Astrocyte of the hippocampus (primary cell): Measurements from ENCODE around the gene PAX3.

Source experiments
- DNase-seq: peaks from one replicate; pipeline ENCODE4 v3.0.0; 2011; ENCODE audit warnings: low read depth, low spot score

Gene PAX3

DNA sequence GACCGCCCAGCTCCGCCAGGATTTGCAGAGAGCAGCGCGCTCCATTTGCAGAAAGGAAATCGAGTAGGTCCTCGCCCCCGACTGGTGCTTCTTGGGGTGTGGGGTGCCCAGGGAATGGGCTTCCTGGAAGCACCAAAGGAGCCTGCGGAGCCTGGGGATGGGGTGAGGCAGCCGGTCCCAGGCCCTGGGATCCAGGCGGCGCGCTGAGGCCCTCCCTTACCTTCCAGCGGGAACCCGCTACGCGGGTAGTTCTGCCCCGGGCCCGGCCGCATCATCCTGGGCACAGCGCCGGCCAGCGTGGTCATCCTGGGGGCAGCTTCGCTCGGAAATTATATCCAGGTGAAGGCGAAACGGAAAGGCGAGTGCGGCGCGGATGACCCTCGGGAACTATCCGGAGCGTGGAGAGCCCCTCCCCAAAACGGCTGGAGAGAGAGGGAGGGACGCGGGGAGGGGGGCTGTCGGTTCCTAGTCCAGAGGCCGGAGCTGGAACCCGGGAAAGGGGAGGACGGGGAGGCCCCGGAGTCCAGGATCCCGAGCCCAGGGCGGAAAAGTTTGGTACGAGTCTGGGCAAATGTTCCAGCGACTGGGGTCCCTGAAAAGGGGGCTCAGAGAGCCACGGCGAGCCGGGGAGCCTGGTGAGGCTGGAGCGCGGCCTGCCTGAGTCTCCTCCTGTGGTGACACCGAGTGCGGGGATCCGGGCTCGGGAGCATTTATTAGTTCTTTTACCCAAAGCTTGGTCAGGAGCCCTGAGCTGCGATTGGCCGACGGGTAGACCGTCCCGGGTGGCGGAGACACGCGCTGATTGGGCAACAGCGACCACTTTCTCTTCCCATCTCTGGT, at the start of gene PAX3:
Gene PAX3 (minus strand): TSS at position 688 of the 840 bp plus-strand sequence. CDS start 383 bp downstream, at position 305.
- DNase-seq: peak; percentile 53

DNA sequence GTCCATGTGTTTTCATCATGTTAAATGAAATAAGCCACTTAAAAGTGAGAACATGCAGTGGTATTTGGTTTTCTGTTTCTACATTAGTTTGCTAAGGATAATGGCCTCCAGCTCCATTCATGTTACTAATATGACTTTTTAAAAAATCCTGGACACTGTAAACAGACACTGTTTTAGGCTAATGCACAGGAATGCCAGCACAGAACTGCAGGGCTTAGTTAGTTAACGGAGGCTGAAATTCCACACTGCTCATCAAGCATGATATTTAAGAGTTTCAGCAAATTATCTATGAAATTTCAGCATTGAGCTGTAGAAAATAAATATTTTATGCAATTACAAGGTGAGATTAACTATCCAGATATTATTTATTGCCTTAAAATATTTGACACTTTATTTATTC, 42.5 kb upstream of the PAX3 start:
- no peak for DNase-seq

- no peak for DNase-seq
Observed at GRCh38 chr2:222338374-222338773, 39.6 kb upstream of the PAX3 start.

- no peak for DNase-seq
Observed at GRCh38 chr2:222336931-222337330, 38.1 kb upstream of the PAX3 start.

GRCh38 chr2:222336442-222336841, 37.6 kb upstream of the PAX3 start:
- DNase-seq: no peak

- DNase-seq: no peak
Observed at GRCh38 chr2:222334914-222335313, 36.1 kb upstream of the PAX3 start.

GRCh38 chr2:222333397-222333796, 34.6 kb upstream of the PAX3 start:
- DNase-seq: no peak

- DNase-seq: no peak
Observed at GRCh38 chr2:222332116-222332515, 33.3 kb upstream of the PAX3 start.

DNA sequence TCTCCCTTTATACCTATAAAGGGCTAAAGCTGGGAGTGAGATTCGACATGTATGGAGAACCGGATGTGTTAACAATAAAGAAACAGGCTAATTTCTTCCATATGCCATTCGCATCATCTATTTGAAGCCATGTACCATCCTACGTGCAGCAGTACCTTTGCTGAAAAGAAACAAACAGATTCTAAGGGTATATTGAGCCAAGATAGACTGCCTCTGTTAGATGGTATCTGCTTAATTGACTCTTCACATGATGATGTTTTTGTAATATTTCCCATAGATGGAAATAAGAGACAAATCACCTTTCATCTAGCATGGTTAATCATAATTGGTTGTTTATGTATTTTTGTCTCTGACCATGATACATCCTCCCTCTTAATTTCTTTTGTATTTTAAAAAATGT, 32.1 kb upstream of the PAX3 start:
- no peak for DNase-seq

- DNase-seq: no peak
Observed at GRCh38 chr2:222322236-222322635, 23.4 kb upstream of the PAX3 start.

- DNase-seq: no peak
Observed at GRCh38 chr2:222320436-222321395, 21.9 kb upstream of the PAX3 start.

DNA sequence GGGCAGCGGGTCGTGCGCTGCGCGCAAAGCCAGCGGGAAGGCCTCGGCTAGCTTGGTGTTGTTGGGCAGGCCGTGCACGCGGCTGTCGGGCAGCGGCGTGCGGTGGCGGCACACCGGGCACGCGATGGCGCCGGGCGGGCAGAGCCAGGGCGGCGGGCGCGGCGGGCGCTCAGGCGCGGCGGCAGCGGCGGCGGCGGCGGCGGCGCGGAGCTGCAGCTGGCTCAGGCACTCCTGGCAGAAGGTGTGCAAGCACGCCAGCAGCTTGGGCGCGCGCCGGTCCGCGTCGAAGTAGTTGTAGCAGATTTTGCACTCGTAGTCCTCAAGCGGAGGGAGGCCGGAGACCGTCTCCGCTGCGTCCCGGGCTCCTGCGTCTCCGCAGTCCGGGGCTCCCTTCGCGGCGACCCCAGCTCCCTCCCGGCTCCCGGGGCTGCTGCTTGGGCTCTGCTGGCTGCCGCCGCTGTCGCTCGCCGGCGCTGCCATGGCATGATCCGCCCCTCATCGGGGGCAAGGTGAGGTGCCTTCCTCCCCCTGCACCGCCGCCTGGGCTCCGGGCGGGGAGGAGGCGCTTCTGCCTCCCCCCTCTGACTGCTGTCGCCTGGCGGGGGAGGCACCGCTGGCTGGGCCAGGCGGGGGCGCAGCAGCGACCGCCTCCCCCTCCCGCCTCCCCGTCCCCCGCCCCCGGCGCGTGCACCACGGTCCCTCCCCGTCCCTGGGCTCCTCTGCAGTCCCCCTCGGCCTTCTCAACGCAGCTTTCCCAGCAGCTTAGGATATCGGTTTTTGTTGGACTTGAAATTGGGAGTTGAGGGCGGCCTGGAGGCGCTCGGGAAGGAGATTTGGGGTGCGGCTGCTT, 21.0 kb upstream of the PAX3 start:
- peak; percentile 47 for DNase-seq

DNA sequence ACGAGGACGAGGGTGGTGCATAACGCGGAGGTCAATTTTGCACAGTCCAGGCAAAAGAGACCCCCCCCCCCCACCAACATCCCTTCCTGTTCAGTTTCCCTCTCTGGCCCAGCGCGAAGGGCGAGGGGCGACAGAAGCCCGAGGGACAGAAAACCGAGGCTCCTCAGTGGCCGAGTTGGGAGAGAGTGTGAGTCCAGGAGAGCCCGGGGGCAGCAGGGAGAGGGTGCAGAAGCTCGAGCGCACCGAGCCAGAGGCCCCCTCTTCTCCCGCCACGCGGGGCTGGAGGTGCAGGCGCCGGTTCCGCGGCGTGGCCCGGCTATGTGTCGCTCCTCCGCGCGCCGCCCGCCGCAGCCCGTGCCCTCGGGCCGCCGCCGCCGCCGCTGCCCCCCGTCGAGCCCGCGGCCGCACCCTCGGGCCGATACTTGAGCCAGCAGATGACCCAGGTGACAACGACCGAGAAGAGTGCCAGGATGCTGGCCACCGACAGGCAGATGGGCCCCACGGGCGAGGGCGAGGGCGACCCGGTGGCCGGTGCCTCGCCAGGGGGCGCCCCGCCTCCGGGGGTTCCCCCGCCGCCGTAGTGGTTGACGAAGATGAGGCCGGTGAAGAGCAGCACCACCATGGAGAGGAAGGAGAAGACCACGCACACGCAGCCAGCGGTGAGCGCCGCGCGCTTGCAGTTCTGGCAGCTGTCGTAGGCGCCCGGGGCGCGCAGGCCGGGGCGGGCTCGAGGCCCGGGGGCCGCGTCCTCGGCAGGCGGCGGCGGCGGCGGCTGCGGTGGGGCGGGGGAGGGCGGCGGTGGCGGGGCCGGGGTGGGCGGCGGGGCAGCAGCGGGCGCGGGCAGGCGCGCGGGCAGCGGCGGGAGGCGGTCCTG, 20.2 kb upstream of the PAX3 start:
- no peak for DNase-seq

- DNase-seq: peak; percentile 74
Observed at GRCh38 chr2:222318026-222318711, 19.4 kb upstream of the PAX3 start.

GRCh38 chr2:222315443-222316121, 16.8 kb upstream of the PAX3 start:
- DNase-seq: no peak

- no peak for DNase-seq
Observed at GRCh38 chr2:222313816-222314215, 15.0 kb upstream of the PAX3 start.

GRCh38 chr2:222311978-222312738, 13.4 kb upstream of the PAX3 start:
- DNase-seq: no peak

GRCh38 chr2:222311319-222311977, 12.7 kb upstream of the PAX3 start:
- no peak for DNase-seq
